Fibroblast of mammary gland (primary cell): Measurements from ENCODE around the gene MBLAC2.

ENCODE experiments used
- DNase-seq: peaks from one replicate; pipeline ENCODE4 v3.0.0-alpha.2; 2010; ENCODE audit warnings: low read depth
- H3K4me3 ChIP-seq: 2 replicates; pipeline ENCODE4 v1.5.1; 2011; ENCODE audit warnings: low read depth, mild to moderate bottlenecking, low read length, moderate library complexity; ENCODE audit not compliant: control insufficient read depth
- TF ChIP-seq, protein P1 (sequence below): conservative IDR thresholded peaks from 2 replicates; pipeline ENCODE4 v1.5.1; 2011; ENCODE audit warnings: low read depth, low read length, inconsistent platforms; ENCODE audit not compliant: control insufficient read depth, insufficient read depth

Gene MBLAC2

DNA sequence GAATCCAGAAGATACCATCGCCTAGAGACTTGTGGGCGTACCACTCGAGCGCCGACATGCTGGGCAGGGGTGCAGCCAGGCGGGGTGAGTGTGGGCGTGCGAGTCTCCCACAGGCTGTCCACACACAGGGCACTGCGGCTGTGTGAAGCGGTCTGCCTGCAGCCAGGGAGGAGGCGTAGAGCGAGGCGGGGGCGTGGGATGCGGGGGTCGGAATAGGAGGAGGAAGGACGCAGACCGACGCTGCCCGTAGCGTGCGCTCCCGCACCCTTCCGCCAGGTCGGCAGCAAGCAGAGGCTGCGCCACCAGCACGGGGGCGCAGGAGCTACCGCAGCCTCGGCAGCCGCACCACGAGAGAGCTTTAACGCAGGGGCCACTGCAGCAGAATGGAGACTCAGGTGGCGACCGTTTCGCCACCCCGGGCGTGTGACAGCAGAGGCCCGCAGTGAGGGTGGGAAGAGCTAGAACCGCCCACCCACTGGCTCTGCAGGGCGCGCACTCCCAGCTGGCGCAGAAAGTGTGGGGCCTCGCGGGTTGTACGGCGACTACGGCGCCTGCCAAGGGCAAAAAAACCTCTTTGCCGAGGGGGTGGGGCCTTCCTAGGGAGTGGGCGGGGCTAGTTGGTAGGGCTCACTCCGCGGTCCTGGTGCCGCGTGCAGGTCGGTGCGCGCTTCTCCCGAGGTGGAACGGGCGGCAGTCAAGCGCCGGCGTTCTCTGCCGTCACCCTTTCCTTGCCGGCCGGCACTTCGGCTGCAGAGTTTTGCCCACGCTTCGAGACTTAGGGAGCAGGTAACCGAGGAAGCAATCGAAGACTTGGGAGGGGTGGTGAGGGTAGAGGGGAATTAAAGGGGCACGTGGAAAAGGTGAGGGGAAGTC lies at the start of gene MBLAC2, which contains the start of gene POLR3G:
Gene MBLAC2 (minus strand): TSS at position 537 of the 873 bp plus-strand sequence. CDS start 479 bp downstream, at position 58.
Gene POLR3G (plus strand): TSS at position 630 of the 873 bp plus-strand sequence. CDS start 10,704 bp downstream, outside the sequence.
- peak; percentile 87 for DNase-seq
- peak within 1 kb of the TSS; percentile 88 for H3K4me3 ChIP-seq
- TF ChIP-seq, protein P1, sequence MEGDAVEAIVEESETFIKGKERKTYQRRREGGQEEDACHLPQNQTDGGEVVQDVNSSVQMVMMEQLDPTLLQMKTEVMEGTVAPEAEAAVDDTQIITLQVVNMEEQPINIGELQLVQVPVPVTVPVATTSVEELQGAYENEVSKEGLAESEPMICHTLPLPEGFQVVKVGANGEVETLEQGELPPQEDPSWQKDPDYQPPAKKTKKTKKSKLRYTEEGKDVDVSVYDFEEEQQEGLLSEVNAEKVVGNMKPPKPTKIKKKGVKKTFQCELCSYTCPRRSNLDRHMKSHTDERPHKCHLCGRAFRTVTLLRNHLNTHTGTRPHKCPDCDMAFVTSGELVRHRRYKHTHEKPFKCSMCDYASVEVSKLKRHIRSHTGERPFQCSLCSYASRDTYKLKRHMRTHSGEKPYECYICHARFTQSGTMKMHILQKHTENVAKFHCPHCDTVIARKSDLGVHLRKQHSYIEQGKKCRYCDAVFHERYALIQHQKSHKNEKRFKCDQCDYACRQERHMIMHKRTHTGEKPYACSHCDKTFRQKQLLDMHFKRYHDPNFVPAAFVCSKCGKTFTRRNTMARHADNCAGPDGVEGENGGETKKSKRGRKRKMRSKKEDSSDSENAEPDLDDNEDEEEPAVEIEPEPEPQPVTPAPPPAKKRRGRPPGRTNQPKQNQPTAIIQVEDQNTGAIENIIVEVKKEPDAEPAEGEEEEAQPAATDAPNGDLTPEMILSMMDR = peak; percentile 43

DNA sequence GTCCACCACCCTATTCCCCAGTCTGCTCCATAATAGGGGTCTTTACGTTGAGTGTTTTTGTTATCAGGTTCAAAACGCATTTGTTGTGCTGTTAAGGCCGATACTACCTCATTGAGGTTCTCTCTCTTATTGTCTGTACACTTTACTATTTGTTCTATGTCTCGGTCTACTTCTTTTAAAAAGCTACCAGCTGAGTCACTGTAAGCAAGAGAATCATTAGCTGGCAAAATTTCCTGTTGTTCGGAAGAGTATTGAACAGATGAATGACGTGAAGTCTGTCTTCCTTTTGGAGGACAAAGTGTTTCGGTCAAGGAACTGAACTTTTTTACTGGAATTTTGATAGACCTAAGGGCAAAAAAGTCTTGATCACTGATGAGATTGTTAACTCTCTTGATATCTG lies 44.5 kb upstream of the MBLAC2 start:
- TF ChIP-seq, protein P1 = no peak
- DNase-seq = peak; percentile 3
- no peak overlapping the region for H3K4me3 ChIP-seq

DNA sequence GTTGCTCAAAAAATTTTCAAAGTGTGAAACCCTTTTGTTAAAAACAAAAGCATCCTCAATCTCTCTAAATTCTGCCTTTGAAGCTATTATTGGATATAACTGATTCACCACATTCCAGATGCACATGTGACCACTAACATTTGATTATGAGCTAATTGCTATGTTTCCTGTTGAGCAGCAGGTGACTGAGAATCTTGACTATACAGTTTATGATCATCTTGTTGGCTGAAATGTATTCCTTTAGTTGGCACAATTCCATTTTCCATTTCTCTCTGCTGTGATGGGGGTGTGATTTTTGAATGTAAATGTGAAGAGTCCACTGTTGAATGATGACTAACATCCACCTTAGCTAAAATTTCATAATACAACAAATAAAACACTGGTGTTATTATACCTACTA lies 44.1 kb upstream of the MBLAC2 start:
- TF ChIP-seq, protein P1 = no peak
- no peak overlapping the region for H3K4me3 ChIP-seq
- DNase-seq = peak; percentile 49

DNA sequence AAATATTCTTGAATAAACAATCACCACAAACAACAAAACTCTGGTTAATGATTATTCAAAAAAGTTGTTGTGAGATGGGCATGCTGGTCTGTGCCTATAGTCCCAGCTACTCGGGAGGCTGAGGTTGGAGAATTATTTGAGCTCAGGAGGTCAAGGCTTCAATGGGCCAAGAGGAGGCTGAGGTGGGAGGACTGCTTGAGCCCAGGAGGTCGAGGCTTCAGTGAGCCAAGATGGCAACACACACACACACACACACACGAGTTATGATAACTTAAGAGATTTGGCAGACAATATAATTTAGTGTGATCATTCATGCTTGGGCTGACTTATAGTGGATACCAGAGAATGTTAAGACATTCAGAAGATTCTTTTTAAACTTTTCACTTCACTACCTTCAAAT lies 39.9 kb upstream of the MBLAC2 start:
- H3K4me3 ChIP-seq = no peak overlapping the region
- TF ChIP-seq, protein P1 = no peak
- DNase-seq = no peak

DNA sequence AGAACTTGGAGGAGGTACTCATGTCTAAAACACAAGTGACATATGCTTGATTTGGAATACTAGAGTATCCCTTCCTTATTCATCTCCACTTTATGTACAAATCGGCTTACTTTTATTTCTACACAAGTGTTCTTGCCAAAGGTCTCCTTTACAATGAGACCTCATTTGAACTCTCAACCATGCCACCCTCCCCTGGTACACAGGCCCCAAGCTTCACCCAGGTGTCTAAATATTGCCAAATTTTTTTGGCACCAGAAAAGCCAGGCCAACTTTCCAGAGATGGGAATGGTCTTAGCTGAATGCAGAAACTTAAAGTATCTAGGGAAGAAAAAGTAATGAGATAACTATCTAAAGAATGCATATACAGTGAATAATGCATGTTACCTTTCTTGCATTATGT lies 35.9 kb upstream of the MBLAC2 start:
- no peak overlapping the region for H3K4me3 ChIP-seq
- DNase-seq = no peak
- TF ChIP-seq, protein P1 = no peak

DNA sequence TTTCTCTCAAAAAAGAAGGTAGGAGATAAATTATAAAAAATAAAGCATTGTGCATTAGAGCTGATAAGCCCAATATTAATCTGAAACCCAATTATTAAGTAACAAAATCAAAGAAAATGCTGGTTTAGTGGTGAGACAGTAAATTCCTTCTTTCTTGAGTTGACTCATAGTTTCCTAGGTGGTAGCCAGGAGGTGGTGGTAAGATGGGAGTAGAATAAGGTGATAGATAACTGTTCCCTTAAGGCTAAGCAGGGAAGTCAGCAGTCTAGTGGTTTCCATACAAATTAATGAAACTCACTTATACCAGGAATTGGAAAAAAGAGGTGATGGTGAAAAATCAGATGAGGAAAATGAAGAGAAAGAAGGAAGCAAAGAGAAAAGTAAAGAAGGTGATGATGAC lies 31.6 kb upstream of the MBLAC2 start:
- peak; percentile 2 for DNase-seq
- H3K4me3 ChIP-seq = no peak overlapping the region
- TF ChIP-seq, protein P1 = no peak
